Gastrocnemius medialis (tissue), 4 donors: ENCODE data around the gene TUT4. TPM values are rescaled to one million over a fixed set of nuclear protein-coding genes. Genes with fewer than 3 reads are reported as not detected.

ENCODE experiments used
- ATAC-seq, 2 donors: fragments of 150-250 bp; one replicate each; pipeline ENCODE4 v1.9.1; 2016
- DNase-seq, 2 donors: peaks; one replicate each; pipeline ENCODE4 v3.0.0-alpha.2; 2019
- H3K27ac ChIP-seq, 4 donors: fragments of 200-600 bp; sonication (generic); 1 replicate in 1 of 4; 2 replicates in 3 of 4; pipeline ENCODE4 v1.5.1; 2016 to 2018; ENCODE audit warnings: mild to moderate bottlenecking in 2 of 4, moderate library complexity in 1 of 4
- H3K27me3 ChIP-seq, 3 donors: fragments of 200-600 bp; sonication (generic) in 2 of 3; 1 replicate in 1 of 3; 2 replicates in 2 of 3; pipeline versions ENCODE4 v1.5.1 to v1.6.0; 2016 to 2019; ENCODE audit warnings: mild to moderate bottlenecking in 1 of 3, moderate library complexity in 1 of 3
- H3K36me3 ChIP-seq, 2 donors: fragments of 200-600 bp; sonication (generic) in 1 of 2; one replicate each; pipeline ENCODE4 v1.5.1; 2017 to 2018
- H3K4me1 ChIP-seq, 2 donors: fragments of 200-600 bp; sonication (generic) in 1 of 2; one replicate each; pipeline ENCODE4 v1.5.1; 2016 to 2017; ENCODE audit warnings: mild to moderate bottlenecking in 2 of 2
- H3K4me3 ChIP-seq, 4 donors: fragments of 200-600 bp; sonication (generic) in 3 of 4; 1 replicate in 1 of 4; 2 replicates in 3 of 4; pipeline ENCODE4 v1.5.1; 2016 to 2019; ENCODE audit warnings: mild to moderate bottlenecking in 2 of 4
- H3K9me3 ChIP-seq, 3 donors: fragments of 200-600 bp; sonication (generic) in 2 of 3; 1 replicate in 1 of 3; 2 replicates in 2 of 3; pipeline ENCODE4 v1.5.1; 2016 to 2019
- POLR2A ChIP-seq, 2 donors: fragments of 450-650 bp; IDR thresholded peaks; one replicate each; pipeline ENCODE4 v1.6.1; 2017; ENCODE audit warnings: antibody characterized with exemption in 2 of 2, mild to moderate bottlenecking in 2 of 2, moderate library complexity in 2 of 2
- in situ Hi-C, 4 donors: fragments of 200-750 bp; cut with MboI; loops; one replicate each; pipeline versions ENCODE4 v1.15.0 to v1.8.0; 2017; ENCODE audit warnings: low sequenced_read_pairs in 4 of 4
- intact Hi-C: fragments of 100-400 bp; cut with DNase I; formaldehyde crosslinking; loops from one replicate; pipeline ENCODE4 v1.15.1; 2023; ENCODE audit warnings: low total_unique reads
- total RNA-seq, 4 donors: library from RNA; depleted of rRNA; stranded (reverse); fragments of >200 nt; gene quantifications; one replicate each; pipeline versions ENCODE4 v1.1.0 to v1.2.3, GENCODE V29; 2016
- TF ChIP-seq, protein P1 (sequence below), 5 experiments: fragments of 450-650 bp in 3 of 5; fragments of 200-600 bp in 2 of 5; sonication (generic) in 2 of 5; IDR thresholded peaks in 4 of 5; conservative IDR thresholded peaks in 1 of 5; 1 replicate in 4 of 5; 2 replicates in 1 of 5; pipeline ENCODE4 v1.5.1; 2016 to 2019; ENCODE audit warnings: antibody characterized with exemption in 5 of 5, mild to moderate bottlenecking in 3 of 5, moderate library complexity in 3 of 5

TUT4 gene
- total RNA-seq, 4 donors from 2014 or later, result 51.7 to 152 (median 67.5) TPM

- DNase-seq, result no peak
- in situ Hi-C loops, result loop anchor here in 1 of 4 donors (25.0 kb wide), 1 partner anchor 254 kb away; the partner anchor contains the start of gene COA7
Observed at GRCh38 chr1:52432807-52433206, 120.1 kb downstream of the TUT4 start.

DNA sequence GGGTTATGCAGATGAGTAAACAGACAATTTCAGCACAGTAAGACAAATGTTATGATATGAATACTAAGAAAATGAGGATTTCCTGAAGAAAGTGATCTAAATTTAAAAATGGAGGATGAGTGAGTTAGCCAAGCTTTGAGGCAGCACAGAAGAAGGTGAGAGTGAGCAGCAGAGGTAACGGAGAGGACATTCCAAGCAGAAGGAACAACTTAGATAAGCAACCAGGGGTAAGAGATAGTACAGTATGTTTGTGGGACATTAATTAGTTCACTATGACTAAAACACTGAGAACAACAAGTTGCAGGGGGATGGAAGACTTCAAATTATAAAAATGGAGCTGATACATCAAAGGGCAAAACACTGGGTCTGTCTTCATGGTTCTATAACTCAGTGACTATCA is 125.7 kb downstream of the TUT4 start:
- DNase-seq (no peak), ATAC-seq (no peak)
- peaks cover 9 to 37% of the 10 kb centered on the region in 2 donors for H3K36me3 ChIP-seq
- no peak overlapping the region for H3K27ac ChIP-seq
- no peak for TF ChIP-seq POLR2A (IDR thresholded peaks at IDR 0.05)
- TF ChIP-seq, protein P1, sequence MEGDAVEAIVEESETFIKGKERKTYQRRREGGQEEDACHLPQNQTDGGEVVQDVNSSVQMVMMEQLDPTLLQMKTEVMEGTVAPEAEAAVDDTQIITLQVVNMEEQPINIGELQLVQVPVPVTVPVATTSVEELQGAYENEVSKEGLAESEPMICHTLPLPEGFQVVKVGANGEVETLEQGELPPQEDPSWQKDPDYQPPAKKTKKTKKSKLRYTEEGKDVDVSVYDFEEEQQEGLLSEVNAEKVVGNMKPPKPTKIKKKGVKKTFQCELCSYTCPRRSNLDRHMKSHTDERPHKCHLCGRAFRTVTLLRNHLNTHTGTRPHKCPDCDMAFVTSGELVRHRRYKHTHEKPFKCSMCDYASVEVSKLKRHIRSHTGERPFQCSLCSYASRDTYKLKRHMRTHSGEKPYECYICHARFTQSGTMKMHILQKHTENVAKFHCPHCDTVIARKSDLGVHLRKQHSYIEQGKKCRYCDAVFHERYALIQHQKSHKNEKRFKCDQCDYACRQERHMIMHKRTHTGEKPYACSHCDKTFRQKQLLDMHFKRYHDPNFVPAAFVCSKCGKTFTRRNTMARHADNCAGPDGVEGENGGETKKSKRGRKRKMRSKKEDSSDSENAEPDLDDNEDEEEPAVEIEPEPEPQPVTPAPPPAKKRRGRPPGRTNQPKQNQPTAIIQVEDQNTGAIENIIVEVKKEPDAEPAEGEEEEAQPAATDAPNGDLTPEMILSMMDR (IDR thresholded peaks at IDR 0.05 in 4 of 5, conservative IDR thresholded peaks at IDR 0.05 in 1 of 5), result no peak
- no peaks in the 10 kb centered on the region for H3K4me1 ChIP-seq
- no peak overlapping the region for H3K4me3 ChIP-seq
- no peaks in the 10 kb centered on the region for H3K27me3 ChIP-seq
- in situ Hi-C loops, result loop anchor here in 1 of 4 donors (25.0 kb wide), 1 partner anchor 260 kb away; the partner anchor contains the start of gene COA7
- H3K9me3 ChIP-seq, result no peaks in the 10 kb centered on the region
- intact Hi-C loops, result no loop called here

More at GRCh38 chr1:52432807-52433206, 120.1 kb downstream of the TUT4 start:
- Histone ChIP-seq H3K36me3 (peaks cover 7 to 75% of the 10 kb centered on the region in 2 donors), H3K27me3 (no peaks in the 10 kb centered on the region), H3K4me1 (no peaks in the 10 kb centered on the region), H3K9me3 (no peaks in the 10 kb centered on the region), H3K27ac (no peak overlapping the region), H3K4me3 (no peak overlapping the region)
- intact Hi-C loops, result no loop called here
- ATAC-seq, result no peak
- TF ChIP-seq, protein P1 (IDR thresholded peaks at IDR 0.05 in 4 of 5, conservative IDR thresholded peaks at IDR 0.05 in 1 of 5), result no peak
- TF ChIP-seq POLR2A (IDR thresholded peaks at IDR 0.05), result no peak

DNA sequence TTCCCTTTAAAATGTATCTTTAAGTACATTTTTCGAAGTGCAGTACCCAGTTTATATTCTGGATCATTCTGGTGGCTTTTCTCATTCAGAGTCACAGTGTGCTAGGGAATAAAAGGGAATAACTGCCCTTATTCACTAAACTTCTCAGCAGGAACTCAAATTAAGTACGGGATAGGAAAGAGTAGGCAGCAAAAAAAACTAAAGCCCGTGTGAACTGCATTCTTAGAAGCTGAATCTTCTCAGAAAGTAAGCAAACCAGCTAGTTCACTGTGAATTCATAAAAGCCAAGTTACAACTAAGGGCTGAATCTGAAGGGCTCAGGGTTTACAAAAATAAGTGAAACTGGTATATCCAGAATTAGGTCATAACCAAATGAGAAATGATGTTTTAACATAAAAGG is 126.5 kb downstream of the TUT4 start:
- H3K4me3 ChIP-seq, result no peak overlapping the region
- H3K36me3 ChIP-seq, result peaks cover 9 to 33% of the 10 kb centered on the region in 2 donors
- in situ Hi-C loops, result loop anchor here in 1 of 4 donors (25.0 kb wide), 1 partner anchor 261 kb away; the partner anchor contains the start of gene COA7
- H3K4me1 ChIP-seq, result no peaks in the 10 kb centered on the region
- no peak for DNase-seq
- H3K9me3 ChIP-seq, result no peaks in the 10 kb centered on the region
- H3K27ac ChIP-seq, result no peak overlapping the region
- H3K27me3 ChIP-seq, result no peaks in the 10 kb centered on the region
- ATAC-seq, result no peak
- intact Hi-C loops, result no loop called here
- TF ChIP-seq, protein P1 (IDR thresholded peaks at IDR 0.05 in 4 of 5, conservative IDR thresholded peaks at IDR 0.05 in 1 of 5), result no peak
- no peak for TF ChIP-seq POLR2A (IDR thresholded peaks at IDR 0.05)

GRCh38 chr1:52424813-52425212 is 128.1 kb downstream of the TUT4 start:
- intact Hi-C loops (no loop called here), in situ Hi-C loops (loop anchor here (25.0 kb wide), 1 partner anchor 262 kb away; the partner anchor contains the start of gene COA7 (in 4 of the 4))
- DNase-seq (no peak), ATAC-seq (no peak)
- H3K9me3 ChIP-seq, result no peaks in the 10 kb centered on the region
- no peaks in the 10 kb centered on the region for H3K4me1 ChIP-seq
- no peak overlapping the region for H3K4me3 ChIP-seq
- no peaks in the 10 kb centered on the region for H3K27me3 ChIP-seq
- H3K27ac ChIP-seq, result no peak overlapping the region
- peaks cover 2 to 34% of the 10 kb centered on the region in 2 donors for H3K36me3 ChIP-seq
- no peak for TF ChIP-seq POLR2A (IDR thresholded peaks at IDR 0.05)
- TF ChIP-seq, protein P1 (IDR thresholded peaks at IDR 0.05 in 4 of 5, conservative IDR thresholded peaks at IDR 0.05 in 1 of 5), result no peak
